Lower leg skin (tissue), 3 donors: Measurements from ENCODE around the gene GGACT.

ENCODE experiments used
- CTCF ChIP-seq, 3 donors: fragments of 450-650 bp; IDR thresholded peaks; one replicate each; pipeline ENCODE4 v1.5.1; 2016; ENCODE audit warnings: antibody characterized with exemption in 3 of 3, mild to moderate bottlenecking in 3 of 3, moderate library complexity in 2 of 3
- POLR2A ChIP-seq, 2 donors: fragments of 450-650 bp; IDR thresholded peaks; one replicate each; pipeline ENCODE4 v1.6.1; 2016 to 2017; ENCODE audit warnings: antibody characterized with exemption in 2 of 2, mild to moderate bottlenecking in 1 of 2, moderate library complexity in 1 of 2

GRCh38 chr13:100613031-100613430 is 24.4 kb upstream of the GGACT start:
- TF ChIP-seq CTCF (IDR thresholded peaks at IDR 0.05) (no peak), POLR2A (IDR thresholded peaks at IDR 0.05) (no peak)
